Esophagus mucosa (tissue), 1 donor: Measurements from ENCODE around the gene S100A7. TPM values are rescaled to one million over a fixed set of nuclear protein-coding genes. Genes with fewer than 3 reads are reported as not detected.
"Not testable (repeated sequence)": the region's sequence is repeated elsewhere in the genome, so short reads cannot be mapped to it uniquely, and the experiment has no call there.

Experiments used
- ATAC-seq: fragments of 200-7000 bp; cut with Tn5 transposase; one replicate; pipeline ENCODE4 v1.9.1; 2020
- total RNA-seq: library from RNA; stranded (reverse); gene quantifications from one replicate; pipeline ENCODE4 v1.2.4, GENCODE V29; 2023
- donor health status: DM: yes; HTN: yes; CAD: no.

The S100A7 gene
- total RNA-seq, 1 donor from 2014 or later: 5,647 TPM

DNA sequence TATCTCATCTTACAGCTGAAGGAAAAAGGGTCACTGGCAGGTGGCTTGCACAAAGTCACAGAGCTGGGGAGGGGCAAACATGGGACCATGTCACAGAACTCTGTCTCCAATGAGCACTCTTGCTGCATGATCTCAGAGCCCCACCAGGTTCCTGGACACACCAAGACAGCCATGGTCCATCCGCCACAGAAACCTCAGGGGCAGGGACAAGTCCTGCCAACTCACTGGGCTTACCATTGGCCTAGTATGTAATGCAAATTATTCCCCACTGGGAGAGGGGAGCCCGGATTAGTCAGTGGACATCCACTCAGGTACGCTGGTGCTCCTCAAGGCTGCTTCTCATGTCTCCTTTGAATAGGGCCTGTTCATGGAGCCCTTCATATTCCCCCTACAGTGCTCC lies 29.9 kb downstream of the S100A7 start:
- ATAC-seq: no peak

DNA sequence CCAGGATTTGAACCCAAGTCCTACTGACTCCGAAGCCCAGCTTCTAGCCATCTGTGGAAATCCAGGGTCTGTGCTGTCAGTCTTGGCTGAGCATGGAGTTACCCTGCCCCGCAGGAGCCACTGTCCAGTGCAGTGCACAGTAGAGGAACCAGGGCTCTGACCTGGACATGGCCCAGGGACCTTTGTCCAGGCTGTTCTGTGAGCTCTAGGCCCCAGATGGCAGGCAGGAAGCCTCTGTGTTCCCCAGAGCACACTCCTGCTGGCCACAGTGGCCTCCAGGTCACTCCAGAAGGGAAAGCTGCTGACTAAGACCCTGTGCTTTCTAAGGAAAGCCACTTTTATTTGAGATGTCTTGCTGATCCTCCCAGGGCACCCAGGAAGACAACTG lies 30.3 kb downstream of the S100A7 start:
- peak; percentile 4 for ATAC-seq

DNA sequence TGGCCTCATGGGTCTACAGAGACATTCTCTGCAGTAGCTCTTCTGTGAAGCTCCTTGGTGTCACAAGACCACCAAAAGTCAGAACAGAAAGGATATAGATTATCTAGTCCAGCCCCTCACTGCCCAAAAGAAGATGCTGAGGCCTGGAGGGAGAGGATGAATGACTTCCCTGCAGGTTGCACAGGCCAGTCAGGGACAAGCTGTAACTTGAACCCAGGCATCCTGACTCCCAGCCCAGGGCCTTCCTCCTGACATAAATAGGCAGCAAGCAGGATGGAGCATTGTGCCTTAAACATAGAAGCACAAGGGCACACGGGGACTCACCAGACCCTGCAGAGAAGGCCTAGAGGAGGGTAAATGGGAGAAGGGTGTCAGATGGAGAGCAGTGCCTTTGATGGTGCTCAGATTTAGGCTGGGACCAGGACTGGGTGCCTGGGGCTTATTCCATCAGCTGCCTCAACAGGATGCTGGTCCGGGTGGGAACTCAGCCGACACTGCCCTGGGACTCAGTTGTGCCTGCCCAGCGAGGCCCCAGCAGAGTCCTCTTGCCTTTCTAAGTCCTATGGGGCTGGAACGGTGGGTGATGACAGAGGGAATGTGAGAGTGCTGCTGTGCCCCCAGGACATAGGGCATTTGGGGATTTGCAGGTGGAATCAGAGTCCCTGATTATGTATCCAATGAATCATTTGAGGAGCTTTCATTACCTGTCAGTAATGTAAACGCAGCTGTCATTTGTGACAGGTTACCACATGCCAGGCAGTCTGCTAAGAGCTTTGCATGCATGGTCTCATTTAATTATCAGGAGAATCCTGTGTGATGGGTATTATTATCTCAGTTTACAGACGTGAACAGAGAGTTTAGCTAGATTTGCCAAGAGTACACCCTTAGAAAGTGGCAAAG lies 30.9 kb downstream of the S100A7 start:
- peak; percentile 70 for ATAC-seq

- no peak for ATAC-seq
Observed at GRCh38 chr1:153428791-153429190, 31.7 kb downstream of the S100A7 start.

DNA sequence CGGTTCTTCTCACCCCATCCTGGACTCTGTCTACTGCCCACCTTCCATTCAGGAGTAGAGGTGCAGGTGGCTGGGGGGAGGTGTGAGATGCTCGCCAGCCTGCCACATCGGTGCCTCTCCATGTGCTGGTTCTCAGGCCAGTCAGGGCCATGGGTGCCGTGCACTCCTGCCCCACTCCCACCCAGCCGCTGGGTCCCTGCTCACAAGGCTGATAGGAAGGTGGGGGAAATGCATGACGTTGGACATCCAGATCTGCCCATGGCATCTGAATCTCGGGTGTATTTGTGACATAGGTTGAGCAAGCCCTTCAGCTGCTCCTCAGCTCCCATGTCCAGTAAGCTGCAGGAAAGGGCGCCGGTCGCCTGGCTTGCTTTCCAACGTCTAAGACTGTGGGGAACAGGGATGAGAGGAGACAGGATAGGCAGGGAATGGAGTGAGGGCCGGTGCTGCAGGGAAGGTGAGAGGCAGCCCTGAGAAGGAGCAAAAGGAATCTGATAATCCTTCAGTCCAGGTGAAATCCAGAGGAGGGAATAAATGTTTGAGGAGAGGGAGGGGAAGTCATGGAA lies 32.3 kb downstream of the S100A7 start:
- no peak for ATAC-seq

- ATAC-seq: no peak
Observed at GRCh38 chr1:153426809-153427208, 33.6 kb downstream of the S100A7 start.

- peak; percentile 65 for ATAC-seq
Observed at GRCh38 chr1:153422450-153423068, 37.9 kb downstream of the S100A7 start.

GRCh38 chr1:153420306-153420705 lies 40.1 kb downstream of the S100A7 start:
- ATAC-seq: no peak

DNA sequence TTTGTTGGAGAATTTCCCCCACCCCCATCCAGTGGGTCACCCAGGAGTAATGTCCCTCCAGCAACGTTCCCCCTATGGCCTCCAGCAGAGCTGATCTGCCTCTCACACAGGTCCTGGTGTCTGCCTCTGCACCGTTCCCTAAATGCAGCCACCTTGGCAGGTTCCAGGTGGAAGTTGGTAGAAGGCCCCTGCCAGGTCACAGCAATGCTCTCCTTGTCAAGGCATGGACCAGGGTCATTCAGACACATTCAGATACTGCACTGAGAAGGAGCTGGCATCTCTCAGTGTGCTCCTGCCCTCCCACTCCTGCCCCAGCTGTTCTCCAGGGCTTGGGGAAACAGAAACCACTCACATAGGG lies 41.0 kb downstream of the S100A7 start:
- ATAC-seq: not testable (repeated sequence)

DNA sequence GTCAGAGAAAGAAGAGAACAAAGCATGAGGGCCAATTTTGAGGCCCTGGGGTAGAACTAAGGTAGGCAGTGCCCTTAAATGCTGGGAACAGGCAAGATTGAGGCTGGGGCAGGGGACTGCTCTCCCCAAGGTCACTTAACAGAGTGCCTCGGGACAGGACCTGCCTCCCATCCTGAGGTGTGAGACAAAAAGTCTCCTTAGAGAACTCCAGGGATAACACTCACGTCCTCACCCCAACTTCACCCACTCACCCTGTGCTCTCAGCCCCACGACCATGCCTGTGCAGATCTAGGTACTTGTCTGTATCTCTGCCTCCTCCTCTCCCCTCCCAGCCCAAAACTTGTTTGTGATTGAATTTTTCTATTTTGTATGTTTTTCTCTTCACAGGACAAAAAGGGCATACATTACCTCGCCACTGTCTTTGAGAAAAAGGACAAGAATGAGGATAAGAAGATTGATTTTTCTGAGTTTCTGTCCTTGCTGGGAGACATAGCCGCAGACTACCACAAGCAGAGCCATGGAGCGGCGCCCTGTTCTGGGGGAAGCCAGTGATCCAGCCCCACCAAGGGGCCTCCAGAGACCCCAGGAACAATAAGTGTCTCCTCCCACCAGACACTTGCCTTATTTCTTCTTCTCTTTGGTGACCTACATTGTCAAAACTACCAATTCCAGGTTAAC lies 41.6 kb downstream of the S100A7 start:
- not testable (repeated sequence) for ATAC-seq

- ATAC-seq: no peak
Observed at GRCh38 chr1:153417136-153417888, 43.1 kb downstream of the S100A7 start.

GRCh38 chr1:153415850-153416570 lies 44.4 kb downstream of the S100A7 start, which contains the start of gene S100A7A:
Gene S100A7A, plus strand, starts transcription at chr1:153416520. Its CDS starts 1,563 bp downstream, at chr1:153418083.
- ATAC-seq: peak; percentile 25

DNA sequence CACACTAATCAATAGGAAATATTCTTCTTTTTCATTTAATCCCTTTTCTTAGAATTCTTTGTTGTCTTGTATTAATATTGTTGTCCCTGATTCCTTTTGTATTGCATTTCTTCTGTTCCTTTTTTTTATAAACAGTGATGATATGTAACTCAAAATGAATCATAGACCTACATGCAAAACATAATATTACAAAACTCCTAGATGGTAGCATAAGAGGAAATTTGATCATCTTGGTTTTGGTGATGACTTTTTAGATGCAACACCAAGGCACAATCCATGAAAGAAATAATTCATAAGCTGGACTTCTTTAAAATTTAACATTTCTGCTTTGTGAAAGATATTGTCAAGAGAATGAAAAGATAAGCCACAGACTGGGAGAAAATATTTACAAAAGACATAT lies 46.5 kb downstream of the S100A7 start:
- ATAC-seq: not testable (repeated sequence)

Other genes starting within 250 kb of the S100A7 start
- not detected for gene PRR9, start 243.1 kb downstream of the S100A7 start, total RNA-seq
- gene LORICRIN, start 201.0 kb downstream of the S100A7 start, total RNA-seq: not detected
- 31.3 TPM for gene PGLYRP3, start 147.7 kb downstream of the S100A7 start, total RNA-seq
- gene PGLYRP4, start 111.8 kb downstream of the S100A7 start, total RNA-seq: 14.5 TPM
- 34,355 TPM for gene S100A9, start 102.8 kb downstream of the S100A7 start, total RNA-seq
- 65.2 TPM for gene S100A12, start 85.0 kb downstream of the S100A7 start, total RNA-seq
- gene S100A8, start 69.6 kb downstream of the S100A7 start, total RNA-seq: 27,439 TPM
- 24.6 TPM for gene S100A7A, start 44.1 kb downstream of the S100A7 start, total RNA-seq
- 976 TPM for gene S100A6, start 75.3 kb upstream of the S100A7 start, total RNA-seq
- not detected for gene S100A5, start 80.3 kb upstream of the S100A7 start, total RNA-seq
- gene S100A4, start 85.2 kb upstream of the S100A7 start, total RNA-seq: 36.0 TPM
- 9.6 TPM for gene S100A3, start 88.6 kb upstream of the S100A7 start, total RNA-seq
- gene S100A2, start 105.2 kb upstream of the S100A7 start, total RNA-seq: 4,166 TPM
- 1,290 TPM for gene S100A16, start 152.5 kb upstream of the S100A7 start, total RNA-seq
- 1,938 TPM for gene S100A14, start 155.7 kb upstream of the S100A7 start, total RNA-seq
- 52.5 TPM for gene S100A13, start 166.9 kb upstream of the S100A7 start, total RNA-seq
- gene S100A1, start 167.8 kb upstream of the S100A7 start, total RNA-seq: 0.44 TPM
- gene CHTOP, start 173.4 kb upstream of the S100A7 start, total RNA-seq: 44.0 TPM
- gene SNAPIN, start 198.1 kb upstream of the S100A7 start, total RNA-seq: 32.0 TPM
- gene ILF2, start 210.3 kb upstream of the S100A7 start, total RNA-seq: 131 TPM
- 1.8 TPM for gene NPR1, start 218.0 kb upstream of the S100A7 start, total RNA-seq